ENCODE data around the gene GALNT2.

GALNT2 gene

GRCh38 chr1:230066466-230067404 is at the start of gene GALNT2:
Gene GALNT2 (plus strand): TSS chr1:230067238. CDS start chr1:230067281, 43 bp downstream.
- DNase-seq: peak; percentile 66

GRCh38 chr1:230020451-230020850 is 46.6 kb upstream of the GALNT2 start:
- DNase-seq: no peak

GRCh38 chr1:230022666-230023380 is 44.2 kb upstream of the GALNT2 start:
- no peak for DNase-seq

- no peak for DNase-seq
Observed at GRCh38 chr1:230025686-230026085, 41.4 kb upstream of the GALNT2 start.

- no peak for DNase-seq
Observed at GRCh38 chr1:230026139-230026538, 40.9 kb upstream of the GALNT2 start.

GRCh38 chr1:230026572-230026971 is 40.5 kb upstream of the GALNT2 start:
- DNase-seq: no peak

- no peak for DNase-seq
Observed at GRCh38 chr1:230028602-230029223, 38.3 kb upstream of the GALNT2 start.

GRCh38 chr1:230029244-230029941 is 37.6 kb upstream of the GALNT2 start:
- DNase-seq: no peak

GRCh38 chr1:230030122-230030821 is 36.8 kb upstream of the GALNT2 start:
- DNase-seq: no peak

- DNase-seq: no peak
Observed at GRCh38 chr1:230031131-230031530, 35.9 kb upstream of the GALNT2 start.

- no peak for DNase-seq
Observed at GRCh38 chr1:230032516-230033281, 34.3 kb upstream of the GALNT2 start.

- no peak for DNase-seq
Observed at GRCh38 chr1:230037261-230037660, 29.8 kb upstream of the GALNT2 start.

GRCh38 chr1:230040440-230040839 is 26.6 kb upstream of the GALNT2 start:
- no peak for DNase-seq

- DNase-seq: no peak
Observed at GRCh38 chr1:230043081-230043480, 24.0 kb upstream of the GALNT2 start.

- no peak for DNase-seq
Observed at GRCh38 chr1:230044729-230045128, 22.3 kb upstream of the GALNT2 start.

GRCh38 chr1:230047114-230047865 is 19.7 kb upstream of the GALNT2 start:
- no peak for DNase-seq

- DNase-seq: no peak
Observed at GRCh38 chr1:230048322-230048721, 18.7 kb upstream of the GALNT2 start.

- DNase-seq: no peak
Observed at GRCh38 chr1:230048922-230049321, 18.1 kb upstream of the GALNT2 start.

GRCh38 chr1:230049731-230050130 is 17.3 kb upstream of the GALNT2 start:
- no peak for DNase-seq

- no peak for DNase-seq
Observed at GRCh38 chr1:230050973-230051735, 15.9 kb upstream of the GALNT2 start.
